GM18870 (cell line): Measurements from ENCODE around the gene CD84.
A peak's percentile ranks its signal among the peaks of the same experiment; 100 is the strongest.
"Not testable (repeated sequence)": the region's sequence is repeated elsewhere in the genome, so short reads cannot be mapped to it uniquely, and the experiment has no call there.

Experiments
- ATAC-seq: cut with Tn5 transposase; IDR thresholded peaks from one replicate; pipeline ENCODE4 v1.9.1; 2021; ENCODE audit warnings: moderate library complexity; ENCODE audit not compliant: unreplicated experiment

CD84 gene

GRCh38 chr1:160610569-160611242 is 31.4 kb upstream of the CD84 start:
- no peak for ATAC-seq

GRCh38 chr1:160608941-160609340 is 29.6 kb upstream of the CD84 start:
- no peak for ATAC-seq

- ATAC-seq = no peak
Measured at GRCh38 chr1:160608514-160608913, 29.2 kb upstream of the CD84 start.

GRCh38 chr1:160608057-160608456 is 28.8 kb upstream of the CD84 start:
- ATAC-seq = no peak

- ATAC-seq = no peak
Measured at GRCh38 chr1:160607672-160608032, 28.4 kb upstream of the CD84 start.

GRCh38 chr1:160607011-160607671 is 27.8 kb upstream of the CD84 start:
- peak; percentile 65 for ATAC-seq

GRCh38 chr1:160606611-160607010 is 27.3 kb upstream of the CD84 start:
- ATAC-seq = no peak

GRCh38 chr1:160605792-160606479 is 26.6 kb upstream of the CD84 start:
- ATAC-seq = no peak

GRCh38 chr1:160605205-160605604 is 25.9 kb upstream of the CD84 start:
- no peak for ATAC-seq

GRCh38 chr1:160597705-160598104 is 18.4 kb upstream of the CD84 start:
- no peak for ATAC-seq

GRCh38 chr1:160597051-160597450 is 17.8 kb upstream of the CD84 start:
- ATAC-seq = no peak

- ATAC-seq = no peak
Measured at GRCh38 chr1:160590488-160590887, 11.2 kb upstream of the CD84 start.

GRCh38 chr1:160588468-160588867 is 9.2 kb upstream of the CD84 start:
- ATAC-seq = no peak

GRCh38 chr1:160584784-160585183 is 5.5 kb upstream of the CD84 start:
- no peak for ATAC-seq

- not testable (repeated sequence) for ATAC-seq
Measured at GRCh38 chr1:160582976-160583375, 3.7 kb upstream of the CD84 start.

- ATAC-seq = no peak
Measured at GRCh38 chr1:160581961-160582360, 2.7 kb upstream of the CD84 start.

GRCh38 chr1:160580221-160580812 is 1.0 kb upstream of the CD84 start:
- no peak for ATAC-seq

- no peak for ATAC-seq
Measured at GRCh38 chr1:160578525-160579191, 638 bp downstream of the CD84 start.

GRCh38 chr1:160578175-160578524 is 1.1 kb downstream of the CD84 start:
- no peak for ATAC-seq

GRCh38 chr1:160577671-160578070 is 1.6 kb downstream of the CD84 start:
- ATAC-seq = no peak

GRCh38 chr1:160576884-160577283 is 2.4 kb downstream of the CD84 start:
- ATAC-seq = no peak
